ENCODE data around the gene XPOT.

XPOT gene

DNA sequence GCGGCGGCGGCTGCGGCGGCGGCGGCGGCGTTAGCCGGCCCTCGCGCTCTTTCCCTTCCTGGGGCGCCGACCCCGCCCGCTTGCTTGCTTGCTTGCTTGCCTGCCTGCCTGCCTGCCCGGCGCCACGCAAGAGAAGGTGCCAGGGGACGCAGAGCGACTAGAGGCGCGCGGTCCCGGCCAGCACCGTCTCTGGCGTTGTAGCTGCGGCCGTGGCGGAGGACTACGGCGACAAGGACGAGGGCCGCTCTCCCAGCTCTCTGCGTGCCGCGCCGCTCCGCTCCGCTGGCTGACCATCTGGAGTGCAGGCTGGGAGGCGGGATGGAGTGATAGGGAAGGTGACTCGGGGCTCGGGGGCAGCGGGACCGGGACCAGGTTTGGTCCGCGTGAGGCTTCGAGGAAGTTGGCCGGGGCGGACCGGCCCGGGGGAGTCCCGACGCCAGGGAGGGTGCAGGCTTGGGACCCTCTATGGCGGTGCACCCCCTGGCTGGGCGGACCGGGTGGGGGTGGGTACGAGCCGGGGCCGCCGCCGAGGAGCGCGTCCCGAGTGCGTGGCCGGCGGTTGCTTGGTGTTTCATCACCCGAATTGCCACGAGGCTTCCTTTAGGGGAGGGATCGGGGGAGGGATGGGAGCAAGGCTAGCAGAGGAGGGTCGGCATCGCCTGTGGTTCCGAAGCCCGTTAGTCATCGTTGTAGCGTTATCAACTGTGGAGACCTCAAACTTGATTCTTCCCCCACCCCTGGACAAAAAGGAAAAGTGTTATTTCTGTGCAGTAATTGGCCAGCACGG lies 471 bp downstream of the XPOT start:
- H3K4me3 Mint-ChIP-seq, result peak overlapping the region; percentile 94
- H3K9me3 Mint-ChIP-seq, result no peaks in the 10 kb centered on the region
- ATAC-seq (ENCODE audit: low read depth) (peak; percentile 2), DNase-seq (ENCODE audit: low spot score in 2 of 2) (no peak)
- H3K4me1 Mint-ChIP-seq, result peaks cover 5% of the 10 kb centered on the region
- no peaks in the 10 kb centered on the region for H3K27me3 Mint-ChIP-seq
- no peaks in the 10 kb centered on the region for H3K36me3 Mint-ChIP-seq
- H3K27ac Mint-ChIP-seq, result peak overlapping the region; percentile 94

- Mint-ChIP-seq H3K4me3 (no peak overlapping the region), H3K36me3 (peaks cover 8% of the 10 kb centered on the region), H3K27me3 (no peaks in the 10 kb centered on the region), H3K27ac (no peak overlapping the region), H3K4me1 (peaks cover 5% of the 10 kb centered on the region), H3K9me3 (no peaks in the 10 kb centered on the region)
- no peak for ATAC-seq (ENCODE audit: low read depth)
- no peak for DNase-seq (ENCODE audit: low spot score in 2 of 2)
These were observed 3.4 kb downstream of the XPOT start for GRCh38 chr12:64407342-64408223.

- DNase-seq (ENCODE audit: low spot score in 2 of 2) (no peak), ATAC-seq (ENCODE audit: low read depth) (no peak)
- Mint-ChIP-seq H3K27ac (no peak overlapping the region), H3K27me3 (no peaks in the 10 kb centered on the region), H3K4me1 (peaks cover 3% of the 10 kb centered on the region), H3K9me3 (no peaks in the 10 kb centered on the region), H3K4me3 (no peak overlapping the region), H3K36me3 (peaks cover 16% of the 10 kb centered on the region)
These were observed 7.2 kb downstream of the XPOT start for GRCh38 chr12:64411427-64411826.

DNA sequence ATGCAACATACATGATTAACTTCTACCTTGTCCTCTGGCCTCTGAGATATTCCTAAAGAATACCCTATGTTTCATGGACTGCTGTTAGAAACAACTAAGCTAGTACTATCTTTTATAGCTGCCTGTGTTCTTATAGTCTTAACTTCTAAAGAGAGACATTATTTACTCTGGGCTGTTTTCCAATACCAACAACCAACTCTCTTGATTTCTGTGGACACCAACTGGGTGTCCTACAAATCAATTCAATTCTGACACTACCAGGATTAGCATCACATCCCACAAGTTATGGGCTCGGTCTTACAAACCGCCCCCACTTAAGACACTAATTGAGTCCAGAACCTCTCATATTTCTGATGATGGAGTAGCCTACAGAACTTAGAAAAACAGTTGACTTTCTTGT lies 8.3 kb downstream of the XPOT start:
- ATAC-seq (ENCODE audit: low read depth) (no peak), DNase-seq (ENCODE audit: low spot score in 2 of 2) (no peak)
- Mint-ChIP-seq H3K9me3 (no peaks in the 10 kb centered on the region), H3K27me3 (no peaks in the 10 kb centered on the region), H3K4me1 (peaks cover 1% of the 10 kb centered on the region), H3K36me3 (peaks cover 21% of the 10 kb centered on the region), H3K4me3 (no peak overlapping the region), H3K27ac (no peak overlapping the region)

DNA sequence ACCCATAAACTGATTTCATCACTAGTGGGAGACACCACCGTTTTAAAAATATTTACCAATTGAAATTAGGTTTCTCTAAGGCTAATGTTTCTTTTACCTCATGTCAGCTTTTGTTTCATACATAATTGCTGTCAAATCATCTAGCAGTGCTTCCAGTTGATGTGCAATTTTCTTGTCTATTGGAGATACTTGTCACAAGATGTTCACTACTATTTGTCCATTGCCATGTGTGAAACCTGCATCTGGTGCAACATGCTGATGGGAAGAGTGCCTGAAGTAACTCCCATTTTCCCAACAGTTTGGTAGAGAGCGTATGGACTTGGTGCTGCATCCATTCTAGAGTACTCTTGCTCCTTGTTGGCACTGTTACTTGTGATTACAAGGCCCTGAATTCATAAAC lies 9.7 kb downstream of the XPOT start:
- no peaks in the 10 kb centered on the region for H3K9me3 Mint-ChIP-seq
- H3K36me3 Mint-ChIP-seq, result peaks cover 25% of the 10 kb centered on the region
- no peak for ATAC-seq (ENCODE audit: low read depth)
- no peaks in the 10 kb centered on the region for H3K4me1 Mint-ChIP-seq
- DNase-seq (ENCODE audit: low spot score in 2 of 2), result no peak
- no peak overlapping the region for H3K27ac Mint-ChIP-seq
- H3K27me3 Mint-ChIP-seq, result no peaks in the 10 kb centered on the region
- H3K4me3 Mint-ChIP-seq, result no peak overlapping the region

DNA sequence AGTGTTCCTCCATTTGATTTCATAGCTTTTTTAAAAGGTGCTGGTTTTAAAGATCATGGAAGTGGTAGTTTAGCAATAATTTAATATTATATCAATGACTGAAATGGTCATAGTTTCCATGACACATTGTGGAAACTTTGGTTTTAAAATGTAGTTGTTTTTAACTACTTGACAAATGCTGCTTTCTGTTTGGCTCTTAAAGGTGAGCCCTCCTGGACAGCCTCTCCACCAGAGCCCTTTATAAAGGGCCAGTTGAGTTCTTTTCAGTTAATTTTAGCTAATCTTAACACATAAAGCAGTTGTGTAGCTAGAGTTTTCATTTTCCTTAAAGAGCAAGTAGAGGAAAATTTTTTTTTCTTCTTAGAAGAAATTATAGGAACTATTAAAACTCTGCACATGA lies 14.0 kb downstream of the XPOT start:
- Mint-ChIP-seq H3K4me3 (no peak overlapping the region), H3K4me1 (no peaks in the 10 kb centered on the region), H3K27ac (no peak overlapping the region), H3K27me3 (no peaks in the 10 kb centered on the region), H3K9me3 (no peaks in the 10 kb centered on the region), H3K36me3 (peaks cover 26% of the 10 kb centered on the region)
- ATAC-seq (ENCODE audit: low read depth), result no peak
- no peak for DNase-seq (ENCODE audit: low spot score in 2 of 2)

DNA sequence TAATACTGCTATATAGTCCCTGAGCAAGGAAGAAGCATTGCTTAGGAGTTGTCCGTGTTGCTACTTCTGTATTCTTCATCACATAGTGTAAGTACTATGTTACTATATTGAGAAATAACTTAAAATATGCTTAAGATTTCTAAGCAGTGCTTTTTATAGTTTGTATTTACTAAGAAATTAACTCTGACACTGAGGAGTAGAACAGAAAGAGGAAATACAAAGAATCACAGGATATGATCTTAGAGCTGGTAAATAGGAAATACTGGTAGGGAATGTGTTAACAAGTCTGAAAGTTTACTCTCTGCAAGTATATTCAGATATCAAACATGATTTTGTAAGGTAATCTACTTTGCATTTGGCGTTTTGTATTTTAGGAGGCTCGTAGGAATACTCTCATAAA lies 15.5 kb downstream of the XPOT start:
- peaks cover 27% of the 10 kb centered on the region for H3K36me3 Mint-ChIP-seq
- no peaks in the 10 kb centered on the region for H3K4me1 Mint-ChIP-seq
- H3K27me3 Mint-ChIP-seq, result no peaks in the 10 kb centered on the region
- H3K4me3 Mint-ChIP-seq, result no peak overlapping the region
- DNase-seq (ENCODE audit: low spot score in 2 of 2) (no peak), ATAC-seq (ENCODE audit: low read depth) (no peak)
- no peak overlapping the region for H3K27ac Mint-ChIP-seq
- no peaks in the 10 kb centered on the region for H3K9me3 Mint-ChIP-seq

DNA sequence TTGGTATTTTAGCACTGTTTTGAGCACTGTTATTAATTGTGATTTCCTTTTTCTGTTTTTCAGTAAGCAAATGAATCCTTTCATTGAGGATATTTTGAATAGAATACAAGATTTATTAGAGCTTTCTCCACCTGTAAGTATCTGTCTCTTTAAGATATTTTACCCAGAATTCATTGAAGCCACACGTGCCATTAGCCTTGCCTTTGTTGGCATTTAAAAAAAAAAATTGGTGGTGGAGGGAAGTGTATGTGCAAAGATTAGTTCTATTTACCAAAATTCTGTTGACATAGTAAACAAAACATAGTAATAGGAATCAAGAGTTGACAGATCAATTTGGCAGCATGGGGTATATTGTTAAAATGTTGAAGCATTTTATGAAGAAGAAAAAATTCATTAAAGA lies 23.8 kb downstream of the XPOT start:
- Mint-ChIP-seq H3K4me1 (no peaks in the 10 kb centered on the region), H3K36me3 (peaks cover 34% of the 10 kb centered on the region), H3K4me3 (no peak overlapping the region), H3K27ac (no peak overlapping the region), H3K27me3 (no peaks in the 10 kb centered on the region), H3K9me3 (no peaks in the 10 kb centered on the region)
- no peak for DNase-seq (ENCODE audit: low spot score in 2 of 2)
- ATAC-seq (ENCODE audit: low read depth), result no peak

DNA sequence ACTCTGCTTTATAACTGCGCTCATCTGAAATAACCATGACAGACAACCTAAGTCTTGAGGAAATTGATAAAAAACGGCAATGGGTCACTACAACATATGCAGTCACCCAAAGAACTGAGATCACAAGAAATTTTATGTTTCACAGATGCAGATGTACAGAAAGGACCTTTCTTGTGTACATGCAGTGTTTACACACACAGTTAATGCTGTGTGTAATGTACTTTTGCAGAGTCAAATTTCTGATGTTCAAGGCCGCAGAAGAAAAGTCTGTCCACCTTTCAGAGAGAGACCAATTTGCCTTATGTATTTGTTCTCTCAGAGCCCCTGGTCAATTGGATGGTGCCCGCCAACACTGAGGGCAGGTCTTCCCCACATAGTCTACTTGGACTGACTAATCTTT lies 24.8 kb downstream of the XPOT start:
- Mint-ChIP-seq H3K36me3 (peaks cover 32% of the 10 kb centered on the region), H3K4me3 (no peak overlapping the region), H3K9me3 (no peaks in the 10 kb centered on the region), H3K27ac (no peak overlapping the region), H3K4me1 (no peaks in the 10 kb centered on the region), H3K27me3 (no peaks in the 10 kb centered on the region)
- no peak for ATAC-seq (ENCODE audit: low read depth)
- DNase-seq (ENCODE audit: low spot score in 2 of 2), result no peak

- ATAC-seq (ENCODE audit: low read depth), result no peak
- no peaks in the 10 kb centered on the region for H3K4me1 Mint-ChIP-seq
- H3K27ac Mint-ChIP-seq, result no peak overlapping the region
- peaks cover 29% of the 10 kb centered on the region for H3K36me3 Mint-ChIP-seq
- DNase-seq (ENCODE audit: low spot score in 2 of 2), result no peak
- no peaks in the 10 kb centered on the region for H3K9me3 Mint-ChIP-seq
- no peak overlapping the region for H3K4me3 Mint-ChIP-seq
- no peaks in the 10 kb centered on the region for H3K27me3 Mint-ChIP-seq
These were observed 26.7 kb downstream of the XPOT start for GRCh38 chr12:64430886-64431285.

- H3K27me3 Mint-ChIP-seq, result no peaks in the 10 kb centered on the region
- H3K4me1 Mint-ChIP-seq, result no peaks in the 10 kb centered on the region
- peaks cover 32% of the 10 kb centered on the region for H3K36me3 Mint-ChIP-seq
- H3K9me3 Mint-ChIP-seq, result no peaks in the 10 kb centered on the region
- DNase-seq (ENCODE audit: low spot score in 2 of 2) (no peak), ATAC-seq (ENCODE audit: low read depth) (no peak)
- no peak overlapping the region for H3K27ac Mint-ChIP-seq
- H3K4me3 Mint-ChIP-seq, result no peak overlapping the region
These were observed 27.6 kb downstream of the XPOT start for GRCh38 chr12:64431791-64432190.

- Mint-ChIP-seq H3K4me3 (no peak overlapping the region), H3K27me3 (no peaks in the 10 kb centered on the region), H3K9me3 (no peaks in the 10 kb centered on the region), H3K36me3 (peaks cover 40% of the 10 kb centered on the region), H3K27ac (no peak overlapping the region), H3K4me1 (peaks cover 7% of the 10 kb centered on the region)
- ATAC-seq (ENCODE audit: low read depth) (no peak), DNase-seq (ENCODE audit: low spot score in 2 of 2) (no peak)
These were observed 29.7 kb downstream of the XPOT start for GRCh38 chr12:64433915-64434314.

DNA sequence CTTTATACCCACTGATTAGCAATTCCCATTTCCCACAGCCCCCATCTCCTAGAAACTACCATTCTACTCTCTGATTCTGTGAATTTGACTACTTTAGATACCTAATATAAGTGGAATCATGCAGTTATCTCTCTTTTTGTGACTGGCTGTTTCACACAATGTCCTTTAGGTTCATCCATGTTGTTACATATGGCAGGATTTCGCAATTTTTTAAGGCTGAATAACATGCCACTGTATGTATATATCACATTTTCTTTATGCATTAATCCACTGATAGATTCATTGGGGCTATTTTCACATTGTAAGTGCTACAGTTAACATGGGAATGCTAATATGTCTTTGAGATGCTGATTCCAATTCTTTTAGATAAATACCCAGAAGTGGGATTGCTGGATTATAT lies 35.9 kb downstream of the XPOT start:
- ATAC-seq (ENCODE audit: low read depth) (no peak), DNase-seq (ENCODE audit: low spot score in 2 of 2) (no peak)
- H3K4me3 Mint-ChIP-seq, result no peak overlapping the region
- H3K27ac Mint-ChIP-seq, result no peak overlapping the region
- no peaks in the 10 kb centered on the region for H3K27me3 Mint-ChIP-seq
- no peaks in the 10 kb centered on the region for H3K9me3 Mint-ChIP-seq
- H3K4me1 Mint-ChIP-seq, result peaks cover 7% of the 10 kb centered on the region
- H3K36me3 Mint-ChIP-seq, result peaks cover 32% of the 10 kb centered on the region

DNA sequence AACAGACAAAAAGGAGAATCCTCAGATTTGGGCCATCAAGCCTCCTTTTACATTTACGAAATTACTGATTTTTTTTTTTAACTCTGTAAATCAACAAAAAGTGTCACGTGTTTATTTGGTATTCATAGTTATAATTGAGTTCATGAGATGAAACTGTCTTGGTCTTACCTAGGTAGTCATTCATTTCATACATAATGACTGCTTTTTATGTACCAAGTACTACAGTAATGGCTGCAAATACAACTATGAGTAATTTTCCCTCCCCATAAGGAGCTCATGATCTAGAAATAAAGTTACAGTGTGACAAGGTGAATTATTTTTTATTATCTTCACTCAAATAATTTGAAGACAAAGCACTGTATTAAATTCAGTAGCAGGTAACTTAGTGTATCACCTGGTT lies 41.3 kb downstream of the XPOT start:
- H3K27ac Mint-ChIP-seq, result no peak overlapping the region

More for the DNA sequence above, 41.3 kb downstream of the XPOT start:
- Mint-ChIP-seq H3K4me1 (peaks cover 4% of the 10 kb centered on the region), H3K27me3 (no peaks in the 10 kb centered on the region), H3K36me3 (peaks cover 10% of the 10 kb centered on the region), H3K9me3 (no peaks in the 10 kb centered on the region), H3K4me3 (no peak overlapping the region)
- ATAC-seq (ENCODE audit: low read depth), result no peak
- no peak for DNase-seq (ENCODE audit: low spot score in 2 of 2)
